T-helper 22 cell (primary cell): Measurements from ENCODE around the gene UBXN10.

Experiments
- DNase-seq: peaks from one replicate; pipeline ENCODE4 v3.0.0-alpha.2; 2020; ENCODE audit warnings: low read depth

The UBXN10 gene, protein sequence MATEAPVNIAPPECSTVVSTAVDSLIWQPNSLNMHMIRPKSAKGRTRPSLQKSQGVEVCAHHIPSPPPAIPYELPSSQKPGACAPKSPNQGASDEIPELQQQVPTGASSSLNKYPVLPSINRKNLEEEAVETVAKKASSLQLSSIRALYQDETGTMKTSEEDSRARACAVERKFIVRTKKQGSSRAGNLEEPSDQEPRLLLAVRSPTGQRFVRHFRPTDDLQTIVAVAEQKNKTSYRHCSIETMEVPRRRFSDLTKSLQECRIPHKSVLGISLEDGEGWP

GRCh38 chr1:20185834-20186782, at the start of gene UBXN10, which contains the start of gene PLA2G2C:
UBXN10 (plus strand) TSS chr1:20186096; CDS start chr1:20190562, 4,466 bp downstream.
PLA2G2C (minus strand) TSS chr1:20186518; CDS start chr1:20177363, 9,155 bp downstream.
- no peak for DNase-seq

DNA sequence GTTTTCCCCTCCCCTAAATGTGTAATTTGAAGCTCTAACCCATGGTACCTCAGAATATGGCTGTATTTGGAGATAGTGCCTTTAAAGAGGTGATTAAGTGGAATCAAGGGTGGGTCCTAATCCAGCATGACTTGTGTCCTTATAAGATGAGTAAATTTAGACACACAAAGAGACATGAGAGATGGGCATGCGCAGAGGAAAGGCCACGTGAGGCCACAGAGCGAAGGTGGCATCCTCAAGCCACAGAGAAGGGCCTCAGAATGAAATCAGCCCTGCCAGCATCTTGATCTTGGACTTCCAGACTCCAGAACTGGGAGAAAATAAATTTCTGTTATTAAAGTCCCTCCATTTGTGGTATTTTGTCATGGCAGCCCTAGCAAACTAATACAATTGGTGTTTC, 49.6 kb upstream of the UBXN10 start:
- no peak for DNase-seq

- no peak for DNase-seq
Observed at GRCh38 chr1:20137055-20137454, 48.8 kb upstream of the UBXN10 start.

DNA sequence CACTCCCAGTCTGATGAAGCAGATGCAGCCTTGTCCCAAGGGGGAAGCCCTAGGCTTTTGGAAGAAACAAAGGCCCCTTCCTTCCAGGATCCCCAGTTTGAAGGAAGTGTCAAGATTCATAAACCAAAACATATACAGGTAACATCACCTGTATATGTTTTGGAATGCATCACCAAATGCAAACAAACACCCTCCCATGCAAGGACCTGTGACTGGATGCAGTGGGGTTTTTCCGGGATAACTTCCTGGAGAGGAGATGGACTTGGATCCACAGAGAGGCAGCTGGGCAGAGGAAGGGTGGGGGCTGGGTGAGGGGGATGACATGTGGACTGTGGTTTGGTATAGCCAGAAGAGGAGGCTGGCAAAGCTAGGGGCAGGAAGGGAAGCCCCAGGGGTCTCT, 48.3 kb upstream of the UBXN10 start:
- DNase-seq: no peak

DNA sequence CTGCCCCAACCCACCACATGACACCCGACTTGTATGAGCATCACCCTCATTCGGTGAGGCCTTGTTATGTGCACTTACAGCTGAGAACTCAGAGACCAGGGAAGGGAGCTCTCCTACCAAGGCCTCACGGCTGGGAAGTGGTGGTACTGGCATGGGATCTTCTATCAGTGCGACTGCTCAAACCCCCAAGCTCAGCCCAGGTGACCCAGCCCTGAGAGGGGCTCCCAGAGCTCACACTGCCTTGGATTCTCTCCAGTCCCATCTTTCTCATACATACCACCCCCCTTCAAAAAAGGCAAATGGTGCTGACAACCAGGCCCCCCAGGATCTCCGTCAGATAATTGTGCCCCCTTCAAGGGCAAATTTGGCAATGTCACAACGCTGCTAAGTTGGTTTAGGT, 47.5 kb upstream of the UBXN10 start:
- DNase-seq: no peak

- DNase-seq: no peak
Observed at GRCh38 chr1:20138961-20139550, 46.8 kb upstream of the UBXN10 start, which contains the start of gene PLA2G2F. PLA2G2F (plus strand) TSS chr1:20139323; CDS start chr1:20139428, 105 bp downstream.

- DNase-seq: no peak
Observed at GRCh38 chr1:20139776-20140612, 45.9 kb upstream of the UBXN10 start.

GRCh38 chr1:20141001-20141400, 44.9 kb upstream of the UBXN10 start:
- no peak for DNase-seq

DNA sequence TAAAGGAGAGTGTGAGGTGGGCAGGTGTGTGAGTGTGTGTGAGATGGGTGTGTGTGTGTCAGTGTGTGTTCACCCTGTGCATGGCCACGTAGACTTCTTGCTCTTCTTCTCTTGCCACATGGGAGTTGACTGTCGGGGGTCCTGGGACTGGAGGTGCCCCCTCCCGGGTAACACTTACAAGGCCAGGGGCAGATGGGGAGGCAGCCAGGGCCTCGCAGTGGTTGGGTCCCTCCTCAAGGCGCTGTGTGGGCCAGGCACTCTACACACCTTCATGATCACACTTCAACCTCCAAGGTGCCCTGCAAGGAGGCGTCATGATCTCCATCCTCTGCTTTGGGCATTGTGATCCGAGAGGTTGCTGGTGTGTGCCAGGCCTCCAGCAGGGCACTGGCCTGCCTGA, 44.4 kb upstream of the UBXN10 start:
- DNase-seq: no peak

GRCh38 chr1:20142001-20142710, 43.7 kb upstream of the UBXN10 start:
- DNase-seq: no peak

DNA sequence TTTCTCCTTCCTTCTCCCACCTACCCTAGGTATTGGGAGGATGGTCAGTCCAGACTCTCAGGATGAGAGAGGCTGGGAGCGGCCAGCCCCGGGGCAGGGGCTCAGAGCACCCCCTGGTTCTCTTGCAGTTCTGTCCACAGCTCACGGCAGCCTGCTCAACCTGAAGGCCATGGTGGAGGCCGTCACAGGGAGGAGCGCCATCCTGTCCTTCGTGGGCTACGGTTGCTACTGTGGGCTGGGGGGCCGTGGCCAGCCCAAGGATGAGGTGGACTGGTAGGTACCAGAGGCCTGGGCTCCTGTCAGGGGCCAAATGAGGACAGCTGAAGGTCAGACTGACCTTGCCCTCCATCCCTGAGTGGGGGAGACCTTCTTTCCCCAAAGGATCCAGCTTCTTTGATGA, 42.6 kb upstream of the UBXN10 start:
- no peak for DNase-seq

DNA sequence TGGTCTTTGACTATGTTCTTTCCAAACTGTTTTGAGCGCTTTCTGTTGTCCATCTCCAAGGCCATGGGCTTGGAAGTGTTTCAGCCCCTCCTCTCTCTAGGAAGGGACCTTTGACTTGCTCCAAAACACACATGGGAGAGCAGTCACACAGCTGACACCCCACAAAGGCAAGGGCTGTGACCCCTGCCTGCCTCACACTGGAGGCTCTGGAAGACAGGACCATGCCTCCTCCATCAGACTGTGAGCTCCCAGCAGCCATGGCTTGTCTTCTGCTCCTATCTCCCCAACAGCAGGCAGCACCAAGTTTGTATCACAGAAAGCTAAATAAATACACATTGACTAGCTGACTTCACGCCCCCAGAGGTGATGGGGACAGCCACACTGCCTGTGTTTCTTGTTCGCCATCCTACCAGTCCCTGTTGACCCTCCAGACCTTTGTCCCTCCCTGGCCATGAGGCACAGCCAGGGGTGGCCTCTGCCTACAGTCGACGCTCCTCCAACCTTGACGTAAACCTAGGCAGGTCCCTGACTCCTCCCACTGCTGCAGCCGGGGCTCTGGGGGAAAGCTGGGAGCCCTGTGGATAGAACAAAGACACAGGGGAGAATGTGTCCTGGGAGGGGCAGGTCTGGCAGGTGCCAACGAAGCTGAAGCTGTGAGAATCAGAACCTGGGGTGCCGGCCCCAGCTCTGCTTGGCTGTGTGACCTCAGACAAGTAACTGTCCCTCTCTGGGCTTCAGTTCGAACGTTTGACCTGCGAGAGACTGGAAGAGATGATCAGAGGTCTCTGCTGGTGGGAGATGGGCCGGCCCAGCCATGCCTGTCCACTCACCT, 41.9 kb upstream of the UBXN10 start:
- DNase-seq: no peak

DNA sequence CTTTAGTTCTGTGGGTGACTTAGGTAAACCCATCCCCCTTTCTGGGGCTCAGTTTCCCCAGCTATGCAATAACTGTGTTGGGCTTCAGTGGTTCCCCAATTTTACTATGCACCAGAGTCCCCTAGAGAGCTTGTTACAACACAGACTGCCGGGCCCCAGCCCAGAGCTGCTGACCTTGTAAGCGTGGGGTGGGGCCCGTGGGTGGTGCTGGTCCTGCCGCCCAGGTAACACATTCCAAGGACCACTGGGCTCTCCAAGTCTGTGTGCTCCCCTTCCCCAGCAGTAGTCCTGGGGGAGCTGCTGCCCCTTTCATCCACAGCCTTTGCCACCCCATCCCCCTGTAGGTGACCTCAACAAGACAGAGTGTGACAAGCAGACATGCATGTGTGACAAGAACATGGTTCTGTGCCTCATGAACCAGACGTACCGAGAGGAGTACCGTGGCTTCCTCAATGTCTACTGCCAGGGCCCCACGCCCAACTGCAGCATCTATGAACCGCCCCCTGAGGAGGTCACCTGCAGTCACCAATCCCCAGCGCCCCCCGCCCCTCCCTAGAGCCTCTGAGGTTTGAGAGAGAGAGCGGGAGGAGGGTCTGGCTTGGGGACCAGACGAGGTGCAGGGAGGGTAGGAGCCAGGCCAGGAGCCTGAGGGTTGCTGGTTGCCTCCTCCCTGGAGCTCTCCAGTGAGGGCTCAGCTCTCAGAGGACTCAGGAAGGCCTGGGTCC, 37.9 kb upstream of the UBXN10 start:
- no peak for DNase-seq

- no peak for DNase-seq
Observed at GRCh38 chr1:20148571-20149500, 37.1 kb upstream of the UBXN10 start.

DNA sequence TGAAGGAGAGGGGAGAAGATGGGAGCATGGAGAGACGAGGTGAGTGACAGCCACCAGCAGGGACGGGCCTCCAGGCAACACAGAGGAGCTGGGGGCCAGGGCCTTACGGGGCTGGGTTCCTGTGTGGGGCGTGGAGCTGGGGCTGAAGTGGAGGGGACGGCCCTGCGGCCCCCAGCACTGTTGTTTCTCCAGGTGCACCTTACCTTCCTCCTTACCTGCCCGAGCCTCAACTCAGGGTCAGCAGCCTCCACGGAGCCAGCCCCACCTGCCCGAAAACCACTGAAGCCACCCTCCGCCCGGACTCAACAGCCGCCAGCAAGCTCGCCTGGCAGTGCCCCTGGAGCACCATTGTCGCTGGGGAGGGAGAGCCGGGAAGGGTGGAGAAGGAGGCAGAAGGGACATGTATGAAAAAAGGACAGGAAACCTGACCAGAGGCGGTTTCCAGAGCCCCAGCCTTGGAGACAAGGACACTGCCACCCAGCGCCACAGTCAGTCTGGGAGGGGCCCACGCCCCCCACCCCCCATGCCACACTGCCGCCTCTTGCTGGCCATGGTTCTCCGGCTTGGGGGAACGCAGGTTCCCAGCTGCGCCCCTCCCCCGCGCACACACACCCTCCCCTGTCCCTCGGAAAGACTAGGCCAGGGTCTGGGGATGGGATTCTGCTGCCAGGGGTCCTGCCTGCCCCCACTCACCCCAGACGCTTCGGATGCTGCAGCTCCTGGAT, 36.1 kb upstream of the UBXN10 start:
- DNase-seq: no peak

GRCh38 chr1:20150326-20150705, 35.6 kb upstream of the UBXN10 start:
- no peak for DNase-seq

- no peak for DNase-seq
Observed at GRCh38 chr1:20150969-20151368, 34.9 kb upstream of the UBXN10 start.
